ENCODE results near the gene RHOH. TPM values are rescaled to one million over a fixed set of nuclear protein-coding genes. Genes with fewer than 3 reads are reported as not detected.

The RHOH gene
- polyA plus RNA-seq, 1 donor (not counting 4 experiments of a cell fraction or from before 2014, with no cell fraction given) = 0.04 TPM

DNA sequence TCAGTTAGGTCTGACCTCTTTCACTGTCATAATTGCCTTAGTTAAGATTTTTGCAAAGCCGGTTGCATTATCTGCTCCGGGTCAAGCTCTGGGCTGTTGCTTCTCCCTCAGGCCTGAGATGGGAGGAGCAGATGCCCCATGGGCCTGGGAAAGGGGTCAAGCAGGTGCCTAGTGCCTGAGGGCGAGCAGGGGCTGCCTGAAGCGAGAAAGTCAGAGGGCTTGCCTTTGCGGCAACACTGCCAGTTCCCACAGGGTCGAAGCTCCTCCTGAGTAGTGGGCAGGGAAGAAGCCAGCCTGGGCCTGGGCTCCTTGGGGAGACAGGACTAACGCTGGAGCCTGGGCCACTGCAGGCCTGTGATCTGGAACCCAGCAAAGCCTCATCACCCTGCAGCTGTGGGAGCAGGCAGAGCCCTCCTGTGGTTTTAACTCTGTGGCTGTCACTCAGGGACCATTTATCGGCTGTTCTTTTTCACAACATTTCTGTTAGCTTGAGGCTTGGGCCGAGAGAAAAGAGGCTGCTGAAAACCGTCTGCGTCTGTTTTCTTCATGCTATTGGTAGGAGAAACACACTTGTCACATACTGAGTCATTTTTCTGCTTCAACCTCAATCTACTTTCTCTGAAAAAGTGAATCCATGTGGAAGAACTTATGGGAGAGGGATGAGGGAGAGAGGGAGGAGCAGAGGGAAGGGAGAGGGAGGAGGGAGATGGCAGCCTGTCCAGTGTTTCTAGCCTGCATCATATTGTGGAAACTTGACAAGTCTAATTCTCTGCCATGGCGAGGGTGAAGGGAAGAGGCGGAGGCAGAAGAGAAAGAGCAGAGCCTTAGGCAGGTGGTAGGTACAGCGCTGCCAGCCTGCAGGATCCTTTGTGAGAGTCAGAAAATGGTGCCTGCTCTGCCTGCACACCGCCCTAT lies 68.4 kb downstream of the RHOH start:
- H3K4me3 ChIP-seq (ENCODE audit: control insufficient read depth in 2 of 3, extremely low read depth in 1 of 3, insufficient read depth in 2 of 3, low read depth in 1 of 3, low read length in 3 of 3) = no peak overlapping the region
- H3K9me1 ChIP-seq (ENCODE audit: control insufficient read depth, extremely low read depth, insufficient read depth, low read length) = no peaks in the 10 kb centered on the region
- H4K20me1 ChIP-seq (ENCODE audit: control insufficient read depth, extremely low read depth, insufficient read depth, low read length) = no peaks in the 10 kb centered on the region
- DNase-seq (ENCODE audit: low read depth, low spot score) = no peak
- no peak overlapping the region for H3K4me2 ChIP-seq (ENCODE audit: control insufficient read depth, extremely low read depth, insufficient read depth, low read depth, low read length)
- peaks cover 5% of the 10 kb centered on the region for H3K4me1 ChIP-seq (ENCODE audit: control insufficient read depth, extremely low read depth, insufficient read depth, low read length)
- no peak for TF ChIP-seq CTCF (optimal IDR thresholded peaks at IDR 0.05 in 1 of 3, IDR thresholded peaks at IDR 0.05 in 1 of 3, conservative IDR thresholded peaks at IDR 0.05 in 1 of 3; ENCODE audit: extremely low read depth in 1 of 3, insufficient read depth in 2 of 3, low read length in 3 of 3)
- no peak for TF ChIP-seq EZH2 (IDR thresholded peaks at IDR 0.05; ENCODE audit: low read length)
- no peak overlapping the region for H3K27ac ChIP-seq (ENCODE audit: control insufficient read depth, insufficient read depth, low read length)
- dilution Hi-C loops (cut with MboI; ENCODE audit: extremely low pct_ligation_motif_present, low sequenced_read_pairs) = no loop called here
- no peaks in the 10 kb centered on the region for H3K79me2 ChIP-seq (ENCODE audit: control insufficient read depth, insufficient read depth, low read length)
- no peaks in the 10 kb centered on the region for H3K36me3 ChIP-seq (ENCODE audit: control insufficient read depth in 2 of 2, extremely low read depth in 1 of 2, insufficient read depth in 2 of 2, low read length in 2 of 2)
- H3K27me3 ChIP-seq (ENCODE audit: control insufficient read depth, extremely low read depth, insufficient read depth, low read length) = no peaks in the 10 kb centered on the region
- H3K9ac ChIP-seq (ENCODE audit: control insufficient read depth, extremely low read depth, insufficient read depth, low read length) = no peak overlapping the region
- no peak for FAIRE-seq
- no peaks in the 10 kb centered on the region for H3K9me3 ChIP-seq (ENCODE audit: control insufficient read depth, low read depth, low read length)
- no peak overlapping the region for H2AFZ ChIP-seq (ENCODE audit: control insufficient read depth, low read length)

GRCh38 chr4:40265910-40266274 lies 69.1 kb downstream of the RHOH start:
- FAIRE-seq (no peak), DNase-seq (ENCODE audit: low read depth, low spot score) (no peak)
- dilution Hi-C loops (cut with MboI; ENCODE audit: extremely low pct_ligation_motif_present, low sequenced_read_pairs) = no loop called here
- no peaks in the 10 kb centered on the region for H3K79me2 ChIP-seq (ENCODE audit: control insufficient read depth, insufficient read depth, low read length)
- no peaks in the 10 kb centered on the region for H3K9me1 ChIP-seq (ENCODE audit: control insufficient read depth, extremely low read depth, insufficient read depth, low read length)
- no peak overlapping the region for H3K27ac ChIP-seq (ENCODE audit: control insufficient read depth, insufficient read depth, low read length)
- H2AFZ ChIP-seq (ENCODE audit: control insufficient read depth, low read length) = no peak overlapping the region
- no peaks in the 10 kb centered on the region for H3K27me3 ChIP-seq (ENCODE audit: control insufficient read depth, extremely low read depth, insufficient read depth, low read length)
- H3K36me3 ChIP-seq (ENCODE audit: control insufficient read depth in 2 of 2, extremely low read depth in 1 of 2, insufficient read depth in 2 of 2, low read length in 2 of 2) = no peaks in the 10 kb centered on the region
- H4K20me1 ChIP-seq (ENCODE audit: control insufficient read depth, extremely low read depth, insufficient read depth, low read length) = no peaks in the 10 kb centered on the region
- H3K9ac ChIP-seq (ENCODE audit: control insufficient read depth, extremely low read depth, insufficient read depth, low read length) = no peak overlapping the region
- no peaks in the 10 kb centered on the region for H3K9me3 ChIP-seq (ENCODE audit: control insufficient read depth, low read depth, low read length)
- TF ChIP-seq CTCF (optimal IDR thresholded peaks at IDR 0.05 in 1 of 3, IDR thresholded peaks at IDR 0.05 in 1 of 3, conservative IDR thresholded peaks at IDR 0.05 in 1 of 3; ENCODE audit: extremely low read depth in 1 of 3, insufficient read depth in 2 of 3, low read length in 3 of 3) (no peak), EZH2 (IDR thresholded peaks at IDR 0.05; ENCODE audit: low read length) (no peak)
- H3K4me3 ChIP-seq (ENCODE audit: control insufficient read depth in 2 of 3, extremely low read depth in 1 of 3, insufficient read depth in 2 of 3, low read depth in 1 of 3, low read length in 3 of 3) = no peak overlapping the region
- H3K4me1 ChIP-seq (ENCODE audit: control insufficient read depth, extremely low read depth, insufficient read depth, low read length) = peaks cover 5% of the 10 kb centered on the region
- H3K4me2 ChIP-seq (ENCODE audit: control insufficient read depth, extremely low read depth, insufficient read depth, low read depth, low read length) = no peak overlapping the region

All from keratinocyte (primary cell).